ENCODE results near the gene PITPNB.
A peak's percentile ranks its signal among the peaks of the same experiment; 100 is the strongest.

PITPNB gene

DNA sequence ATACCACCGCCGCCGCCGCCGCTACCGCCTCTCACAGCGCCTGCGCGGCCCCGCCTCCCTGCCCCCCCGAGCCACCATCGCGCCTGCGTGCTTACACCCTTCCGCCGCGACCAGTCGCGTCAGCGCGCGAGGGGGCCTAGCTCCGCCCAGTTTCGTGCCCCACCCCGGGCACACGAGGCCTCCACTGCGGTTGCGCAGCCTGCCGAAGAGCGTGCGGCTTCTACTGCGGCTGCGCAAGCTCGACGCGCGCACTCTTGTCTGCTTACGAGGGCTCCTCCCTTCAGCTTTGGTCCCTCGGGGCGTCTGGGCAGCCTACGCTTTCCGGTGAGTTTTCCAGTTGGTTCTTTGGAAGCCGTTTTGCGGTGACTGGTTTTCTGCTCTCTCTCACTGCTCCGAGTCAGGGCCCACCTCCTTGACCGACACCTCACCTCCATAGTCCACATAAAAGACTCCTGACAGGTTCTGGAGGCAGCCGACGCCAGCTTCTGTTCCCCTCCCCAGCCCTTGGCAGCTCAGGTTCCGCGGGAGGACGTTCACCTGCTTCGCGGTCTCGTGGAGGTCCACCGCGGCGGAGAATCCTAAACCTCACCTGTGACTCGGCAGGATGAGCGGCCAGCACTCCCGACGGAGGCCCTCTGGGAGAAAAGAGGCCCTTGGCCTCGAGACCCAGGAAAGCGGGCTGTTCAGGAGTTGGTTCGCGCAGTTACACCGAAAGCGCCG lies at the start of gene PITPNB:
TSS of gene PITPNB (minus strand) at position 35 of the 720 bp plus-strand sequence. CDS start 65 bp downstream, outside the sequence.
- H3K27me3 ChIP-seq (ENCODE audit: control insufficient read depth in 2 of 2, insufficient read depth in 2 of 2, low read length in 2 of 2) = no peaks in the 10 kb centered on the region
- peaks cover 8 to 19% of the 10 kb centered on the region in 2 donors for H3K4me1 ChIP-seq (ENCODE audit: control insufficient read depth in 2 of 2, insufficient read depth in 2 of 2, low read length in 2 of 2)
- no peaks in the 10 kb centered on the region for H3K9me3 ChIP-seq (ENCODE audit: control insufficient read depth in 2 of 2, low read length in 2 of 2)
- H3K36me3 ChIP-seq (ENCODE audit: control insufficient read depth in 2 of 2, insufficient read depth in 2 of 2, low read length in 2 of 2) = no peaks in the 10 kb centered on the region
- peak within 1 kb of the TSS; percentile 95 to 97 for H3K9ac ChIP-seq (ENCODE audit: low read depth in 1 of 2, low read length in 2 of 2)
- peak within 1 kb of the TSS; percentile 95 for H3K27ac ChIP-seq (ENCODE audit: low read depth in 2 of 2, low read length in 2 of 2)
- peak within 1 kb of the TSS; percentile 92 to 93 for H3K4me3 ChIP-seq (ENCODE audit: low read length in 2 of 2)

DNA sequence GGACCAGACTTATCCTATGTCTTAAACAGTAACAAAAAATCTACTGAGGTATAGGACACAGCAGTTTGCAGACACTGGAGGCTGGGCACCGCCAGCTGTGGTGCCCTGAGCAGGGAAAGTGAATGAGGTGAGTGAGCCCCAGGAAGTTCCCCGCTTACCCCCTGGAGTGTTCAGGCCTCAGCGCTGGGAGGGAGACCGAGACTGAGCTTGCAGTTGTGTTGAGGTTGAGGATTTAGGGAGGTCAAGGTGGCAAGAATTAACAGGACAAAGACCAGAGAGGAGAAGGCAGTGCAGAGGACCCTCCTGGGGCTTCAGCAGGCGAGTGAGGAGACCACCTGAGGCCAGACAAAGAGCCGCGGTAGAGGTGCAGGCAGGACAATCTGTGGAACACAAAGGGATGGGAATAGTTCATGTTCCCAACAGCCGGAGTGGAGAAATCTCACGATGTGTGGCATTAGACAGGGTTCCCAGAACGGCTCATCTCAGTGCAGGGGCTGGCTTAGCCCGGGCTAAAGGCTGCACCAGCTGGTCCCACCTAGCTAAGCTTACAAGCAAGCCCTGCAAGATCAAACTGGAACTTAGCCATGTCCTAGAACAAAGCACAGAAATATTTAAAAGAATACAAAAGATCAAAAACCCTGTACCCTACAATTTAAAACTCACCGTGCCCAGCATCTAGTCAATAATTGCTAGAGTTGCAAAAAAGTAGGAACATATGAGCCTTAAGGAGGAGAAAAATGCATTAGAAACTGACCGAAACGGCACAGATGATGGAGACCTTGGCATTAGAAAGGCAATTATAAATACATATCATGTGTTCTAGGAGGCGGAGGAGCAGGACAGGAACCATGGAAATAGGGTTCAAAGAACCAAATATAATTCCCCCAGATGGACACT lies 47.4 kb upstream of the PITPNB start:
- H3K27ac ChIP-seq (ENCODE audit: low read depth in 2 of 2, low read length in 2 of 2) = no peak overlapping the region
- no peak overlapping the region for H3K4me3 ChIP-seq (ENCODE audit: low read length in 2 of 2)
- no peaks in the 10 kb centered on the region for H3K4me1 ChIP-seq (ENCODE audit: control insufficient read depth in 2 of 2, insufficient read depth in 2 of 2, low read length in 2 of 2)
- no peak overlapping the region for H3K9ac ChIP-seq (ENCODE audit: low read depth in 1 of 2, low read length in 2 of 2)
- no peaks in the 10 kb centered on the region for H3K9me3 ChIP-seq (ENCODE audit: control insufficient read depth in 2 of 2, low read length in 2 of 2)
- no peaks in the 10 kb centered on the region for H3K27me3 ChIP-seq (ENCODE audit: control insufficient read depth in 2 of 2, insufficient read depth in 2 of 2, low read length in 2 of 2)
- no peaks in the 10 kb centered on the region for H3K36me3 ChIP-seq (ENCODE audit: control insufficient read depth in 2 of 2, insufficient read depth in 2 of 2, low read length in 2 of 2)

GRCh38 chr22:27962268-27963044 lies 43.4 kb upstream of the PITPNB start:
- no peaks in the 10 kb centered on the region for H3K9me3 ChIP-seq (ENCODE audit: control insufficient read depth in 2 of 2, low read length in 2 of 2)
- H3K27me3 ChIP-seq (ENCODE audit: control insufficient read depth in 2 of 2, insufficient read depth in 2 of 2, low read length in 2 of 2) = no peaks in the 10 kb centered on the region
- no peak overlapping the region for H3K27ac ChIP-seq (ENCODE audit: low read depth in 2 of 2, low read length in 2 of 2)
- no peaks in the 10 kb centered on the region for H3K4me1 ChIP-seq (ENCODE audit: control insufficient read depth in 2 of 2, insufficient read depth in 2 of 2, low read length in 2 of 2)
- no peaks in the 10 kb centered on the region for H3K36me3 ChIP-seq (ENCODE audit: control insufficient read depth in 2 of 2, insufficient read depth in 2 of 2, low read length in 2 of 2)
- H3K9ac ChIP-seq (ENCODE audit: low read depth in 1 of 2, low read length in 2 of 2) = no peak overlapping the region
- H3K4me3 ChIP-seq (ENCODE audit: low read length in 2 of 2) = no peak overlapping the region

DNA sequence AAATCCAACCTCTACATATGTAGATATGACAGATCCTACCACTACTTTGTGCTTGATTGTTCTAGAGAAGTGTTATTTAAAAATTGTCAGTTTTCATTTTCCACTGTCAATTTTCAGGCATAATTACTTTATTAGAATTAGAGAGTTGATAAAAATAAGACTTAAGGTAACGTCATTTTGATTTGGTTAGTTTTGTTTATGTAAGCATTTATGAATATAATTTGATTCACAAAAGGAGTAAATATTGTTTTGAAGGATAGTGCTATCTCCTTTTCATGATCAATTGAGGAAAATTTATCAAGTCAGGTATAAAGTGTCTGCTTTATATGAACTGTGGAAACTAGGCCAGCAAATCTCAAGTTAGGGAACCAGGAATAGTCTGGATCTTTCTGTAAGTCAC lies 42.6 kb upstream of the PITPNB start:
- H3K27ac ChIP-seq (ENCODE audit: low read depth in 2 of 2, low read length in 2 of 2) = no peak overlapping the region

GRCh38 chr22:27961182-27961581 lies 42.1 kb upstream of the PITPNB start:
- Histone ChIP-seq H3K27me3 (ENCODE audit: control insufficient read depth in 2 of 2, insufficient read depth in 2 of 2, low read length in 2 of 2) (no peaks in the 10 kb centered on the region), H3K4me1 (ENCODE audit: control insufficient read depth in 2 of 2, insufficient read depth in 2 of 2, low read length in 2 of 2) (no peaks in the 10 kb centered on the region), H3K36me3 (ENCODE audit: control insufficient read depth in 2 of 2, insufficient read depth in 2 of 2, low read length in 2 of 2) (no peaks in the 10 kb centered on the region), H3K27ac (ENCODE audit: low read depth in 2 of 2, low read length in 2 of 2) (no peak overlapping the region), H3K4me3 (ENCODE audit: low read length in 2 of 2) (no peak overlapping the region), H3K9ac (ENCODE audit: low read depth in 1 of 2, low read length in 2 of 2) (no peak overlapping the region), H3K9me3 (ENCODE audit: control insufficient read depth in 2 of 2, low read length in 2 of 2) (no peaks in the 10 kb centered on the region)

More for the DNA sequence above, 42.6 kb upstream of the PITPNB start:
- no peaks in the 10 kb centered on the region for H3K9me3 ChIP-seq (ENCODE audit: control insufficient read depth in 2 of 2, low read length in 2 of 2)
- H3K4me3 ChIP-seq (ENCODE audit: low read length in 2 of 2) = no peak overlapping the region
- no peaks in the 10 kb centered on the region for H3K4me1 ChIP-seq (ENCODE audit: control insufficient read depth in 2 of 2, insufficient read depth in 2 of 2, low read length in 2 of 2)
- H3K27me3 ChIP-seq (ENCODE audit: control insufficient read depth in 2 of 2, insufficient read depth in 2 of 2, low read length in 2 of 2) = no peaks in the 10 kb centered on the region
- no peak overlapping the region for H3K9ac ChIP-seq (ENCODE audit: low read depth in 1 of 2, low read length in 2 of 2)
- no peaks in the 10 kb centered on the region for H3K36me3 ChIP-seq (ENCODE audit: control insufficient read depth in 2 of 2, insufficient read depth in 2 of 2, low read length in 2 of 2)

- Histone ChIP-seq H3K27ac (ENCODE audit: low read depth in 2 of 2, low read length in 2 of 2) (no peak overlapping the region), H3K36me3 (ENCODE audit: control insufficient read depth in 2 of 2, insufficient read depth in 2 of 2, low read length in 2 of 2) (no peaks in the 10 kb centered on the region), H3K4me3 (ENCODE audit: low read length in 2 of 2) (no peak overlapping the region), H3K9ac (ENCODE audit: low read depth in 1 of 2, low read length in 2 of 2) (no peak overlapping the region), H3K27me3 (ENCODE audit: control insufficient read depth in 2 of 2, insufficient read depth in 2 of 2, low read length in 2 of 2) (no peaks in the 10 kb centered on the region), H3K9me3 (ENCODE audit: control insufficient read depth in 2 of 2, low read length in 2 of 2) (no peaks in the 10 kb centered on the region), H3K4me1 (ENCODE audit: control insufficient read depth in 2 of 2, insufficient read depth in 2 of 2, low read length in 2 of 2) (no peaks in the 10 kb centered on the region)
Observed at GRCh38 chr22:27959335-27960090, 40.5 kb upstream of the PITPNB start.

DNA sequence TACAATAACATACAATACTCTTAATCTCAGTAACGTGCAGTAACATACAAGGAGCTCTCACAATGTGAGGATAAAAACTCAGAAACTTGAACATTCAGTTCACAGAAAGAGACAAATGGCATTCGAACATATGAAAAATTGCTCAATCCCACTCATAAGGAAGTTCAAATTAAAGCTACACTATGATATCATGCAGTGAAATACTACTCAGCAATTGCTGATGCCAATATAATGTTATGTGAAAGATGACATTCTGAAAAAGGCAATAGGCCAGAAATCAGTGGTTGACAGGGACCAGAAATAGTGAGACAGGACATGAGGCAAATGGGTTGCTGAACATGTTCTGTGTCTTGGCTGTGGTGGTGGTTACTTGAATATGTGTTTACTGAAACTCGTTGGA lies 33.7 kb upstream of the PITPNB start:
- Histone ChIP-seq H3K9ac (ENCODE audit: low read depth in 1 of 2, low read length in 2 of 2) (no peak overlapping the region), H3K27ac (ENCODE audit: low read depth in 2 of 2, low read length in 2 of 2) (no peak overlapping the region)

GRCh38 chr22:27952091-27952490 lies 33.0 kb upstream of the PITPNB start:
- H3K36me3 ChIP-seq (ENCODE audit: control insufficient read depth in 2 of 2, insufficient read depth in 2 of 2, low read length in 2 of 2) = no peaks in the 10 kb centered on the region
- H3K27ac ChIP-seq (ENCODE audit: low read depth in 2 of 2, low read length in 2 of 2) = no peak overlapping the region
- no peak overlapping the region for H3K9ac ChIP-seq (ENCODE audit: low read depth in 1 of 2, low read length in 2 of 2)
- no peak overlapping the region for H3K4me3 ChIP-seq (ENCODE audit: low read length in 2 of 2)
- H3K27me3 ChIP-seq (ENCODE audit: control insufficient read depth in 2 of 2, insufficient read depth in 2 of 2, low read length in 2 of 2) = no peaks in the 10 kb centered on the region
- no peaks in the 10 kb centered on the region for H3K9me3 ChIP-seq (ENCODE audit: control insufficient read depth in 2 of 2, low read length in 2 of 2)
- H3K4me1 ChIP-seq (ENCODE audit: control insufficient read depth in 2 of 2, insufficient read depth in 2 of 2, low read length in 2 of 2) = no peaks in the 10 kb centered on the region

More for the DNA sequence above, 33.7 kb upstream of the PITPNB start:
- Histone ChIP-seq H3K36me3 (ENCODE audit: control insufficient read depth in 2 of 2, insufficient read depth in 2 of 2, low read length in 2 of 2) (no peaks in the 10 kb centered on the region), H3K4me3 (ENCODE audit: low read length in 2 of 2) (no peak overlapping the region), H3K9me3 (ENCODE audit: control insufficient read depth in 2 of 2, low read length in 2 of 2) (no peaks in the 10 kb centered on the region), H3K27me3 (ENCODE audit: control insufficient read depth in 2 of 2, insufficient read depth in 2 of 2, low read length in 2 of 2) (no peaks in the 10 kb centered on the region), H3K4me1 (ENCODE audit: control insufficient read depth in 2 of 2, insufficient read depth in 2 of 2, low read length in 2 of 2) (no peaks in the 10 kb centered on the region)

- no peaks in the 10 kb centered on the region for H3K9me3 ChIP-seq (ENCODE audit: control insufficient read depth in 2 of 2, low read length in 2 of 2)
- no peaks in the 10 kb centered on the region for H3K36me3 ChIP-seq (ENCODE audit: control insufficient read depth in 2 of 2, insufficient read depth in 2 of 2, low read length in 2 of 2)
- H3K9ac ChIP-seq (ENCODE audit: low read depth in 1 of 2, low read length in 2 of 2) = no peak overlapping the region
- no peaks in the 10 kb centered on the region for H3K4me1 ChIP-seq (ENCODE audit: control insufficient read depth in 2 of 2, insufficient read depth in 2 of 2, low read length in 2 of 2)
- H3K27ac ChIP-seq (ENCODE audit: low read depth in 2 of 2, low read length in 2 of 2) = no peak overlapping the region
- no peaks in the 10 kb centered on the region for H3K27me3 ChIP-seq (ENCODE audit: control insufficient read depth in 2 of 2, insufficient read depth in 2 of 2, low read length in 2 of 2)
- H3K4me3 ChIP-seq (ENCODE audit: low read length in 2 of 2) = no peak overlapping the region
Observed at GRCh38 chr22:27949421-27949820, 30.4 kb upstream of the PITPNB start.
